Esophagus squamous epithelium (tissue), 4 donors: Measurements from ENCODE around the gene FHL2.

Experiments used
- POLR2A ChIP-seq, 4 donors: fragments of 450-650 bp; IDR thresholded peaks; one replicate each; pipeline ENCODE4 v1.6.1; 2017; ENCODE audit warnings: antibody characterized with exemption in 4 of 4, mild to moderate bottlenecking in 4 of 4, moderate library complexity in 3 of 4
- TF ChIP-seq, protein P1 (sequence below), 6 experiments: fragments of 450-650 bp in 4 of 6; fragments of 200-600 bp in 2 of 6; sonication (generic) in 2 of 6; IDR thresholded peaks; one replicate each; pipeline ENCODE4 v1.5.1; 2016 to 2019; ENCODE audit warnings: antibody characterized with exemption in 6 of 6, mild to moderate bottlenecking in 4 of 6, moderate library complexity in 4 of 6

- TF ChIP-seq, protein P1, sequence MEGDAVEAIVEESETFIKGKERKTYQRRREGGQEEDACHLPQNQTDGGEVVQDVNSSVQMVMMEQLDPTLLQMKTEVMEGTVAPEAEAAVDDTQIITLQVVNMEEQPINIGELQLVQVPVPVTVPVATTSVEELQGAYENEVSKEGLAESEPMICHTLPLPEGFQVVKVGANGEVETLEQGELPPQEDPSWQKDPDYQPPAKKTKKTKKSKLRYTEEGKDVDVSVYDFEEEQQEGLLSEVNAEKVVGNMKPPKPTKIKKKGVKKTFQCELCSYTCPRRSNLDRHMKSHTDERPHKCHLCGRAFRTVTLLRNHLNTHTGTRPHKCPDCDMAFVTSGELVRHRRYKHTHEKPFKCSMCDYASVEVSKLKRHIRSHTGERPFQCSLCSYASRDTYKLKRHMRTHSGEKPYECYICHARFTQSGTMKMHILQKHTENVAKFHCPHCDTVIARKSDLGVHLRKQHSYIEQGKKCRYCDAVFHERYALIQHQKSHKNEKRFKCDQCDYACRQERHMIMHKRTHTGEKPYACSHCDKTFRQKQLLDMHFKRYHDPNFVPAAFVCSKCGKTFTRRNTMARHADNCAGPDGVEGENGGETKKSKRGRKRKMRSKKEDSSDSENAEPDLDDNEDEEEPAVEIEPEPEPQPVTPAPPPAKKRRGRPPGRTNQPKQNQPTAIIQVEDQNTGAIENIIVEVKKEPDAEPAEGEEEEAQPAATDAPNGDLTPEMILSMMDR (IDR thresholded peaks at IDR 0.05), result no peak
- TF ChIP-seq POLR2A (IDR thresholded peaks at IDR 0.05), result no peak
These were observed 21.0 kb downstream of the FHL2 start for GRCh38 chr2:105377871-105378270.
